HEK293T (cell line): ENCODE data around the gene DCDC1.

Source experiments
- BHLHE40 ChIP-seq: fragments of 450-650 bp; IDR thresholded peaks from 2 replicates; pipeline ENCODE4 v1.6.1; 2016; ENCODE audit warnings: mild to moderate bottlenecking, moderate library complexity, borderline replicate concordance
- CTBP1 ChIP-seq: fragments of 450-650 bp; IDR thresholded peaks from 2 replicates; pipeline ENCODE4 v1.6.1; 2016; ENCODE audit warnings: borderline replicate concordance
- ELF4 ChIP-seq: fragments of 450-650 bp; IDR thresholded peaks from 2 replicates; pipeline ENCODE4 v1.6.1; 2017; ENCODE audit warnings: antibody characterized with exemption
- FOXA1 ChIP-seq: fragments of 450-650 bp; IDR thresholded peaks from 2 replicates; pipeline ENCODE4 v1.6.1; 2016; ENCODE audit warnings: mild to moderate bottlenecking
- FOXK2 ChIP-seq: fragments of 450-650 bp; IDR thresholded peaks from 2 replicates; pipeline ENCODE4 v1.6.1; 2016; ENCODE audit warnings: mild to moderate bottlenecking
- FOXM1 ChIP-seq: fragments of 450-650 bp; IDR thresholded peaks from 2 replicates; pipeline ENCODE4 v1.6.1; 2017; ENCODE audit warnings: mild to moderate bottlenecking, borderline replicate concordance
- HDGF ChIP-seq: fragments of 450-650 bp; IDR thresholded peaks from 2 replicates; pipeline ENCODE4 v1.6.1; 2017; ENCODE audit warnings: antibody characterized with exemption, borderline replicate concordance
- PKNOX1 ChIP-seq: fragments of 450-650 bp; IDR thresholded peaks from 2 replicates; pipeline ENCODE4 v1.6.1; 2016
- SP1 ChIP-seq: fragments of 450-650 bp; IDR thresholded peaks from 2 replicates; pipeline ENCODE4 v1.6.1; 2017
- SUZ12 ChIP-seq: fragments of 450-650 bp; IDR thresholded peaks from 2 replicates; pipeline ENCODE4 v1.6.1; 2016; ENCODE audit warnings: mild to moderate bottlenecking
- TARDBP ChIP-seq: fragments of 450-650 bp; IDR thresholded peaks from 2 replicates; pipeline ENCODE4 v1.6.1; 2016
- ZNF384 ChIP-seq: fragments of 450-650 bp; IDR thresholded peaks from 2 replicates; pipeline ENCODE4 v1.6.1; 2016

- TF ChIP-seq SP1, result no peak
- no peak for TF ChIP-seq FOXK2
- no peak for TF ChIP-seq SUZ12
- no peak for TF ChIP-seq CTBP1
- TF ChIP-seq PKNOX1, result no peak
- no peak for TF ChIP-seq HDGF
- TF ChIP-seq FOXA1, result no peak
- no peak for TF ChIP-seq FOXM1
- TF ChIP-seq ZNF384, result no peak
- TF ChIP-seq TARDBP, result no peak
- no peak for TF ChIP-seq ELF4
- no peak for TF ChIP-seq BHLHE40
Observed at GRCh38 chr11:31262761-31263160, 106.8 kb downstream of the DCDC1 start.
